CD14-positive monocyte (primary cell): ENCODE measurements around the gene EIF4A3. TPM values are rescaled to one million over a fixed set of nuclear protein-coding genes. Genes with fewer than 3 reads are reported as not detected.

Source experiments
- DNase-seq, 3 donors: peaks; one replicate each; pipeline ENCODE4 v3.0.0-alpha.2; 2011 to 2022
- H2AFZ ChIP-seq: 2 replicates; pipeline ENCODE4 v1.6.0; 2012; ENCODE audit warnings: mild to moderate bottlenecking, low read depth, low read length, inconsistent platforms; ENCODE audit not compliant: insufficient read depth, poor library complexity, severe bottlenecking
- H3K27ac ChIP-seq, 2 donors: 1 replicate in 1 of 2; 2 replicates in 1 of 2; pipeline ENCODE4 v1.5.1; 2012 to 2013; ENCODE audit warnings: low read length in 2 of 2, control low read depth in 1 of 2, inconsistent platforms in 1 of 2, low read depth in 1 of 2, mild to moderate bottlenecking in 1 of 2
- H3K27me3 ChIP-seq, 2 donors: one replicate each; pipeline versions ENCODE4 v1.6.0 to v1.6.1; 2011 to 2013; ENCODE audit warnings: low read length in 2 of 2; ENCODE audit not compliant: control insufficient read depth in 2 of 2, insufficient read depth in 2 of 2
- H3K36me3 ChIP-seq, 2 donors: replicated peaks in 1 of 2; 1 replicate in 1 of 2; 2 replicates in 1 of 2; pipeline versions ENCODE4 v1.5.1 to v1.6.1; 2012 to 2013; ENCODE audit warnings: low read length in 2 of 2, control low read depth in 1 of 2, inconsistent platforms in 1 of 2, mild to moderate bottlenecking in 1 of 2; ENCODE audit not compliant: insufficient read depth in 2 of 2, control insufficient read depth in 1 of 2
- H3K4me1 ChIP-seq, 2 donors: 1 replicate in 1 of 2; 2 replicates in 1 of 2; pipeline versions ENCODE4 v1.5.1 to v1.6.1; 2012 to 2013; ENCODE audit warnings: low read length in 2 of 2, control low read depth in 1 of 2, inconsistent platforms in 1 of 2, mild to moderate bottlenecking in 1 of 2, moderate library complexity in 1 of 2; ENCODE audit not compliant: insufficient read depth in 2 of 2, control insufficient read depth in 1 of 2
- H3K4me2 ChIP-seq: replicated peaks from 2 replicates; pipeline ENCODE3; 2012; ENCODE audit warnings: low read length, moderate library complexity, mild to moderate bottlenecking; ENCODE audit not compliant: poor library complexity, severe bottlenecking; ENCODE audit errors: extremely low read depth
- H3K4me3 ChIP-seq, 3 experiments: fragments of 200-600 bp in 1 of 3; sonication (generic) in 1 of 3; replicated peaks in 1 of 3; 1 replicate in 2 of 3; 2 replicates in 1 of 3; pipeline ENCODE4 v1.5.1; 2011 to 2013; ENCODE audit warnings: low read length in 3 of 3, mild to moderate bottlenecking in 3 of 3, control low read depth in 2 of 3, low read depth in 2 of 3, inconsistent platforms in 1 of 3, moderate library complexity in 1 of 3
- H3K79me2 ChIP-seq: 2 replicates; pipeline ENCODE4 v1.6.0; 2012; ENCODE audit warnings: mild to moderate bottlenecking, control low read depth, inconsistent platforms, low read length, moderate library complexity; ENCODE audit not compliant: insufficient read depth
- H3K9ac ChIP-seq: 2 replicates; pipeline ENCODE4 v1.6.0; 2017; ENCODE audit warnings: low read length, mild to moderate bottlenecking; ENCODE audit not compliant: insufficient read depth, poor library complexity, severe bottlenecking
- H3K9me3 ChIP-seq, 2 donors: replicated peaks in 1 of 2; 1 replicate in 1 of 2; 2 replicates in 1 of 2; pipeline versions ENCODE4 v1.5.1 to v1.6.1; 2012 to 2013; ENCODE audit warnings: low read length in 2 of 2, control low read depth in 1 of 2; ENCODE audit not compliant: control insufficient read depth in 1 of 2, insufficient read depth in 1 of 2
- H4K20me1 ChIP-seq: 2 replicates; pipeline ENCODE4 v1.6.0; 2012; ENCODE audit warnings: mild to moderate bottlenecking, low read length, control low read depth, moderate library complexity; ENCODE audit not compliant: insufficient read depth
- H3K27ac Mint-ChIP-seq, 7 donors: one replicate each; pipeline ENCODE4 v1.8.0; 2020; ENCODE audit warnings: mild to moderate bottlenecking in 7 of 7, mixed read lengths in 7 of 7, moderate library complexity in 6 of 7, inconsistent platforms in 2 of 7
- H3K27me3 Mint-ChIP-seq, 3 donors: one replicate each; pipeline ENCODE4 v1.8.0; 2021 to 2022; ENCODE audit warnings: low read depth in 3 of 3, mild to moderate bottlenecking in 3 of 3, mixed read lengths in 3 of 3, moderate library complexity in 3 of 3, inconsistent platforms in 1 of 3
- H3K36me3 Mint-ChIP-seq, 2 donors: one replicate each; pipeline ENCODE4 v1.8.0; 2020; ENCODE audit warnings: mixed read lengths in 2 of 2, inconsistent platforms in 1 of 2, mild to moderate bottlenecking in 1 of 2
- H3K4me1 Mint-ChIP-seq: one replicate; pipeline ENCODE4 v1.8.0; 2020; ENCODE audit warnings: mild to moderate bottlenecking, mixed read lengths
- H3K4me3 Mint-ChIP-seq, 2 donors: one replicate each; pipeline ENCODE4 v1.8.0; 2020; ENCODE audit warnings: mild to moderate bottlenecking in 2 of 2, mixed read lengths in 2 of 2, moderate library complexity in 1 of 2
- H3K9me3 Mint-ChIP-seq, 7 donors: one replicate each; pipeline ENCODE4 v1.8.0; 2020 to 2022; ENCODE audit warnings: mixed read lengths in 7 of 7, mild to moderate bottlenecking in 6 of 7, moderate library complexity in 6 of 7, inconsistent platforms in 2 of 7
- WGBS: methylation state at CpG from one replicate; pipeline ENCODE4 v1.1.5; 2013; ENCODE audit warnings: missing lambda C conversion rate; ENCODE audit not compliant: insufficient coverage; 5-methylcytosine and 5-hydroxymethylcytosine counted together
- intact Hi-C, 2 donors: fragments of 100-400 bp; cut with micrococcal nuclease; formaldehyde crosslinking; loops; one replicate each; pipeline versions ENCODE4 v1.15.0 to v1.15.1; 2023
- polyA plus RNA-seq, 3 donors: library from polyadenylated mRNA; depleted of rRNA in 1 of 3; unstranded in 2 of 3; stranded (reverse) in 1 of 3; fragments of 300-500 nt in 2 of 3; fragments of >200 nt in 1 of 3; fragmentation: Illumina TruSeq in 2 of 3; gene quantifications; 1 replicate in 2 of 3; 2 replicates in 1 of 3; pipeline ENCODE4 v1.2.3, GENCODE V29; 2012 to 2021
- TF ChIP-seq, protein P1 (sequence below): fragments of 200-600 bp; IDR thresholded peaks from one replicate; pipeline ENCODE4 v1.8.0; 2022; ENCODE audit warnings: antibody characterized with exemption, mild to moderate bottlenecking

EIF4A3 gene
- polyA plus RNA-seq, 3 donors = 101 to 180 (median 106) TPM

- intact Hi-C loops = no loop called here
- H4K20me1 ChIP-seq = no peaks in the 10 kb centered on the region
- H3K4me2 ChIP-seq = no peak overlapping the region
- peaks cover 0 to 2% of the 10 kb centered on the region in 2 donors for H3K36me3 Mint-ChIP-seq
- H3K27ac Mint-ChIP-seq = peak overlapping the region in 1 of 7 donors; percentile 59
- H2AFZ ChIP-seq = no peak overlapping the region
- H3K27me3 Mint-ChIP-seq = peaks cover 1 to 6% (median 5%) of the 10 kb centered on the region in 3 donors
- H3K4me3 ChIP-seq = no peak overlapping the region
- H3K9me3 ChIP-seq = no peaks in the 10 kb centered on the region
- peaks cover 39 to 42% of the 10 kb centered on the region in 2 donors for H3K4me1 ChIP-seq
- no peak for DNase-seq
- no peaks in the 10 kb centered on the region for H3K79me2 ChIP-seq
- WGBS = 93% methylated on average over 35 of the region's 37 CpGs
- H3K9ac ChIP-seq = no peak overlapping the region
- no peak overlapping the region for H3K4me3 Mint-ChIP-seq
- no peaks in the 10 kb centered on the region for H3K27me3 ChIP-seq
- TF ChIP-seq, protein P1, sequence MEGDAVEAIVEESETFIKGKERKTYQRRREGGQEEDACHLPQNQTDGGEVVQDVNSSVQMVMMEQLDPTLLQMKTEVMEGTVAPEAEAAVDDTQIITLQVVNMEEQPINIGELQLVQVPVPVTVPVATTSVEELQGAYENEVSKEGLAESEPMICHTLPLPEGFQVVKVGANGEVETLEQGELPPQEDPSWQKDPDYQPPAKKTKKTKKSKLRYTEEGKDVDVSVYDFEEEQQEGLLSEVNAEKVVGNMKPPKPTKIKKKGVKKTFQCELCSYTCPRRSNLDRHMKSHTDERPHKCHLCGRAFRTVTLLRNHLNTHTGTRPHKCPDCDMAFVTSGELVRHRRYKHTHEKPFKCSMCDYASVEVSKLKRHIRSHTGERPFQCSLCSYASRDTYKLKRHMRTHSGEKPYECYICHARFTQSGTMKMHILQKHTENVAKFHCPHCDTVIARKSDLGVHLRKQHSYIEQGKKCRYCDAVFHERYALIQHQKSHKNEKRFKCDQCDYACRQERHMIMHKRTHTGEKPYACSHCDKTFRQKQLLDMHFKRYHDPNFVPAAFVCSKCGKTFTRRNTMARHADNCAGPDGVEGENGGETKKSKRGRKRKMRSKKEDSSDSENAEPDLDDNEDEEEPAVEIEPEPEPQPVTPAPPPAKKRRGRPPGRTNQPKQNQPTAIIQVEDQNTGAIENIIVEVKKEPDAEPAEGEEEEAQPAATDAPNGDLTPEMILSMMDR = no peak
- H3K36me3 ChIP-seq = no peaks in the 10 kb centered on the region
- no peak overlapping the region for H3K27ac ChIP-seq
- H3K9me3 Mint-ChIP-seq = peaks cover 0 to 2% (median 0%) of the 10 kb centered on the region in 7 donors
- H3K4me1 Mint-ChIP-seq = peaks cover 45% of the 10 kb centered on the region
These were observed 51.7 kb downstream of the EIF4A3 start for GRCh38 chr17:80095038-80095843.

DNA sequence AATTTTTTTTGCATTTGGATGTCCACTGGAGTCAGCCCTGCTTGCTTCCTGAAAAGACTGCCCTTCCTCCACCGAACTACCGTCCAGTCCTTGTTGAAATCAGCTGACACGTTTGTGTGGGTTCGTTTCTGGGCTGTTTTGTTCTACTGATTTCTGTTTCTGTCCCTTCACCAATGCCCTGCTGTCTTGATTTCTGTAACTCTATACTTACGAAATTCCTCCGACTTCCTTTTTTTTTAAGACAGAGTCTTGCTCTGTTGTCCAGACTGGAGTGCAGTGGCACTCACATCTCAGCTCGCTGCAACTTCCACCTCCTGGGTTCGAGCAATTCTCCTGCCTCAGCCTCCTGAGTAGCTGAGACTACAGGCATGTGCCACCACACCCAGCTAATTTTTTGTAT, 54.0 kb downstream of the EIF4A3 start:
- H3K9me3 Mint-ChIP-seq = peaks cover 0 to 2% (median 0%) of the 10 kb centered on the region in 7 donors
- WGBS = 0% methylated on average over 2 of the region's 8 CpGs
- DNase-seq = peak; percentile 88 to 94 (median 92)
- peaks cover 3 to 8% (median 4%) of the 10 kb centered on the region in 3 donors for H3K27me3 Mint-ChIP-seq
- Histone ChIP-seq H3K4me3 (peak overlapping the region in 1 of 3 experiments; percentile 48), H3K27ac (peak overlapping the region; percentile 83 to 94), H3K9me3 (no peaks in the 10 kb centered on the region), H3K36me3 (no peaks in the 10 kb centered on the region), H3K4me1 (peaks cover 37 to 42% of the 10 kb centered on the region in 2 donors), H3K27me3 (no peaks in the 10 kb centered on the region), H2AFZ (no peak overlapping the region), H3K79me2 (no peaks in the 10 kb centered on the region), H3K4me2 (peak overlapping the region; percentile 37), H3K9ac (peak overlapping the region; percentile 63), H4K20me1 (no peaks in the 10 kb centered on the region)
- intact Hi-C loops = loop anchor here in 1 of 2 donors (5.0 kb wide), 1 partner anchor 169 kb away; the partner anchor contains the start of gene RNF213
- TF ChIP-seq, protein P1 = no peak
- peak overlapping the region; percentile 92 to 99 (median 98) for H3K27ac Mint-ChIP-seq
- peak overlapping the region; percentile 16 to 74 for H3K4me3 Mint-ChIP-seq
- H3K36me3 Mint-ChIP-seq = peaks cover 0 to 2% of the 10 kb centered on the region in 2 donors
- peaks cover 42% of the 10 kb centered on the region for H3K4me1 Mint-ChIP-seq
